ENCODE data around the gene HACE1.

Gene HACE1

DNA sequence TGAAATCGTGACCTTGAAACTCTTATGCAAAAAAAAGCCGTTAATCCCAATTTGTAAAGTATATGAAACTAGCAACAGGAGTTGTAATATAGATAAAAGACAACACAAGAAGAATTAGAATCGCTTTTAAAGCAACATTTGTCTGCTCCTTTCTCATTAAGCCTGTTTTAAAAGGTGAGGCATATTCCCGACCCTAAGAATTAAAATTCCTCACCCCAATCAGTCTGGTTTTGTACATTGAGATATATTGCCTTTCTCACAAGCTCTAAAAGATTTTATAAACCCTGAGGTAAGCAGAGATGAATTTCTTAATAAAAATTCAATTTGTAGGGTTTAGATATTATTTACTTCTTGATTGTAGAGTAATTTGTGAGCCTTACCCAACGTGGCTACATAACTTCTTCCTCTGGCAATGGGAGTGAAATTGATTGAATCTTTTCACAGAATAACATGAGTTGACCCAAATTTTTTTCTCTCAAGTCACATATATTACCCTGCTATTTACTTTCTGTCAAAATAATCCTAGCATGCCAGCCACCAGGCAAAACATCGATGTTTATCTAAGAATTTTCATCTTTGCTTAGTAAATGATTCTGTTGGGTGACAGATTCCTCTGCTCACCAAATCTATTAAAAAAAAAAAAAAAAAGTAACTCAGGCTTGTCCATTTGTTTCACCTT, 173.7 kb downstream of the HACE1 start:
- no peak overlapping the region for H3K4me3 ChIP-seq (ENCODE audit: low read depth, low read length)
- TF ChIP-seq, protein P1, sequence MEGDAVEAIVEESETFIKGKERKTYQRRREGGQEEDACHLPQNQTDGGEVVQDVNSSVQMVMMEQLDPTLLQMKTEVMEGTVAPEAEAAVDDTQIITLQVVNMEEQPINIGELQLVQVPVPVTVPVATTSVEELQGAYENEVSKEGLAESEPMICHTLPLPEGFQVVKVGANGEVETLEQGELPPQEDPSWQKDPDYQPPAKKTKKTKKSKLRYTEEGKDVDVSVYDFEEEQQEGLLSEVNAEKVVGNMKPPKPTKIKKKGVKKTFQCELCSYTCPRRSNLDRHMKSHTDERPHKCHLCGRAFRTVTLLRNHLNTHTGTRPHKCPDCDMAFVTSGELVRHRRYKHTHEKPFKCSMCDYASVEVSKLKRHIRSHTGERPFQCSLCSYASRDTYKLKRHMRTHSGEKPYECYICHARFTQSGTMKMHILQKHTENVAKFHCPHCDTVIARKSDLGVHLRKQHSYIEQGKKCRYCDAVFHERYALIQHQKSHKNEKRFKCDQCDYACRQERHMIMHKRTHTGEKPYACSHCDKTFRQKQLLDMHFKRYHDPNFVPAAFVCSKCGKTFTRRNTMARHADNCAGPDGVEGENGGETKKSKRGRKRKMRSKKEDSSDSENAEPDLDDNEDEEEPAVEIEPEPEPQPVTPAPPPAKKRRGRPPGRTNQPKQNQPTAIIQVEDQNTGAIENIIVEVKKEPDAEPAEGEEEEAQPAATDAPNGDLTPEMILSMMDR (IDR thresholded peaks at IDR 0.05; ENCODE audit: low read depth, low read length) = no peak

DNA sequence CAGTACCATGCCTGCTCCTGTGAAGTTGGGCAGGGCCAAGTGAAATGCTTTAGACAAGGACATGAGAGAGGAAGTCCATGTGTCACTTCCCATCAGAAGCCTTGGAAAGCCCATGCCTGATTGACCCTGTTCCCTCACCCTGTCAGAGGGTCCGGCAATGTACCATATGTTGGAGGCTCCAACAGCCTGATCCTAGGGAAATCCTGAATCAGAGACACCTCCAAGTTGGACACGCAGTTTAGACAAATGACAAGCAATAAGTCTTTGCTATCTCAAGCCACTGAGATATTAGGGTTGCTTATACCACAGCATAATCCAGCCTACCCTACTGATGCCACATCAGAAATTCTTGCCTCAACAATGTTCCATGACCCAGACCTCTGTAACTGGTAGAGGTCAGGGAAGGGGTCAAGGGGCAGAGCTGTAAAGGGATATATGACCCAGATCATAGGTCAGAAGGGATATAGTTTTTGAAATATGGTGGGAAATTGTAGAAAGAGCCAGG, 174.8 kb downstream of the HACE1 start:
- TF ChIP-seq, protein P1 (IDR thresholded peaks at IDR 0.05; ENCODE audit: low read depth, low read length) = no peak
- H3K4me3 ChIP-seq (ENCODE audit: low read depth, low read length) = no peak overlapping the region

DNA sequence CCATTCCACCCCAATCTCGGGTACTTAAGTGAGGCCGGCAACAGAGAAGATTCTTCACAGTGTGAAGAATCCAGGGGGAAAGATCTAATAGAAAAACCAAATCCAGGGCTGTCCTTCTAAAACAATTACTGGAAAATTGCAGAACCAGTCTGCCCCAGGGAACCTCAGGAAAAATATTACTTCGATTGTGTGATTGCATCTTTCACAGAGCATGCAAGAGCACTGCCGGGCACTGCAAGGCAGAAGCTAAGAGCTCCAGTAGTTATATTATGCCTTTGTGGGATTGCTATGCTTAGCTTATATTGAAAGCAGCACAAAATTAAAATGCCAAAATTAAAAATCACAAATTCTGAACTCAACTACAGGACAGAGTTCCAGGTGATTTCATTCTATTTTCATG, 175.9 kb downstream of the HACE1 start:
- TF ChIP-seq, protein P1 (IDR thresholded peaks at IDR 0.05; ENCODE audit: low read depth, low read length) = no peak
- no peak overlapping the region for H3K4me3 ChIP-seq (ENCODE audit: low read depth, low read length)

DNA sequence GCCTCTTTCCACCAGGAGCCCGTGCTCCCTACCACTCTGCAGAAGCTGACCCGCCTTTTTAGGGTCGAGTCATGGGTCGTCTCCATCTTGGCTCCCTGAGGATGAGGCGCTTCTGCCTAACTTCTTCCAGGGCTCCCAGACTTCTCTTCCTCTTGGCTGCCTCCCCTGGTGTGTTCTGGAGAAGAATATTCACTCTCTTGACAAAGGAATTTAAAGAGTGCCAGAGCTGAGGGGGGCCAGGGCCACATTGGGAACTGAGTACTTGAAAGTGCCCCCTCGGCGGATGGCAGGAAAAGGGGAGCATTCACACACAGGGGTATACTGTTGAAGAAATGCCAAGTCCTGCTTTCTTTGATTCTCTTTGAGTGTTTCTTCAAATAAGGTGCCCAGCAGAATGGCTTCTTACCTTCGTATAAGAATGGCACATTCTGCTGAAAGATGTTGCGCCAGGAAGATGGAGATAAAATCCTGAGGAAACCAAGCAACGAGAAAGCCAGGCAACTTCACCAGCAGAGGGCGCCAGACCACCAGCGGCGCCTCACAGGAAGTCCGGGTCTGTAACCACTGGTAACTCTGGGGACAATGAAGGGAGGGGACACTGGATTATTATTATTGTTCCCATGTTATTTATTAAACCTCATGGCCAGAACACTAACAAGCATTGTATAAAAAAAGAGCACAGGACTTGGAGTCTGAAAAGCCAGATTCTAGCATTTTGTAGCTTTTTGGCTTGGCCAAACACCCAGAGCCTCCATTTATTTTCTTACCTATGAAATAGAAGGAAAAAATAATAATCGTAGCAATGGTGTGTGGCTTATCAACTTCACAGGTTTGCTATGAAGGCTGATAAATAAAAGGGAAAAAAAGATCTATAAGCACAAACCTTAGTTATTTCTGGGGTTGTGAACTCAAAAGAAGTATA, 176.7 kb downstream of the HACE1 start:
- TF ChIP-seq, protein P1 (IDR thresholded peaks at IDR 0.05; ENCODE audit: low read depth, low read length) = peak; percentile 92
- H3K4me3 ChIP-seq (ENCODE audit: low read depth, low read length) = no peak overlapping the region

DNA sequence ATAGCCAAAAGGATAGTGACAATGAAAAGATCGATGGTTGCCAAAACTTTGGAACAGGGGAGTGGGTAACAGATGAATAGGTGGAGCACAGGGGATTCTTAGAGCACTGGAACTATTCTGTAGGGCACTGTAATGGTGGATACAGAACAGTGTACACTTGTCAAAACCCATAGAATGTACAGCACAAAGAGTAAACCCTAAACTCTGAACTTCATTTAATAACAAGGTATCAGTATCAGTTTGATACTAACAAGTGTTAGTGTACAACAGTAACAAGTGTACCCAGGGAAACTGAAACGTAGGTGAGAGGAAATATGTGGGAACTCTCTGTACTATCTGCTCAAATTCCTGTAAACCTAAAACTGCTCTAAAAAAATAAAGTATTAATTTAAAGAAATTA, 179.2 kb downstream of the HACE1 start:
- TF ChIP-seq, protein P1 (IDR thresholded peaks at IDR 0.05; ENCODE audit: low read depth, low read length) = no peak

DNA sequence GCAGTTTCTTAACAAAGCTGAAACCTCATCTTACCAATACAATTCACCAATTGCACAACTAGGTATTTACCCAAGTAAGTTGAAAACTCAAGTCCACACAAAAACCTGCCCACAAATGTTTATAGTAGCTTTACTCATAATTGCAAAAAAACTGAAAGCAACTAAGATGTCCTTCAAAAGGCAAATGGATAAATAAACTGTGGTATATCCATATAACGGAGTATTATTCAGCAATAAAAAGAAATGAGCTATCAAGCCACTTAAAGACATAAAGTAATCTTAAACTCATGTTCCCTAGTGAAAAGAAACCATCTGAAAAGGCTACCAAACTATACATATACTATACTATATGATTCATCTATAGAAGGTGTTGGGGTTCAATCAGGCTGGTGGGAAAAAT, 179.7 kb downstream of the HACE1 start:
- no peak overlapping the region for H3K4me3 ChIP-seq (ENCODE audit: low read depth, low read length)
- TF ChIP-seq, protein P1 (IDR thresholded peaks at IDR 0.05; ENCODE audit: low read depth, low read length) = no peak

More for the DNA sequence above, 179.2 kb downstream of the HACE1 start:
- no peak overlapping the region for H3K4me3 ChIP-seq (ENCODE audit: low read depth, low read length)

Data from WI38 (cell line).